GM12873 (cell line): ENCODE data around the gene DOK5.

Experiments used
- CTCF ChIP-seq: IDR thresholded peaks from 2 replicates; pipeline ENCODE4 v1.5.1; 2012; ENCODE audit warnings: low read depth, mild to moderate bottlenecking, moderate library complexity, low read length, control low read depth; ENCODE audit not compliant: insufficient read depth; ENCODE audit errors: missing control alignments

DOK5 gene

GRCh38 chr20:54688476-54688875, 213.1 kb downstream of the DOK5 start:
- no peak for TF ChIP-seq CTCF

DNA sequence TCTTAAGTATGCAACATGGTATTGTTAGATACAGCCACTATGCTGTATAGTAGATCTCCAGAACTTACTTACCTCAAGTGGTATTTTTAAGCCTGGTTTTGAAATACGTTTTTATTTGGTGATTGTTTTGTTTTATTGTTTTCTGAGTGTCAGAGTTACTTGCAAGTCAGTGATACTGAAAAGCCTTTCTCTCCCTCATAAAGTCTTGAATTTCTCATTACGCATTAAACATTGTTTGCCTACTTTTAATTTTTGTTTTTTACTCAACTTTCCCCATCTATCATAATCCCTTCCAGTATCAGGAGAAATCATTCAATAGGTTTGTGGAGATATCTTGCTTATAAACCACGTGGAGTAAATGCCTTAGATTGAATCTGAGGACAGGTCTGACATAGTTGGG, 214.9 kb downstream of the DOK5 start:
- no peak for TF ChIP-seq CTCF

DNA sequence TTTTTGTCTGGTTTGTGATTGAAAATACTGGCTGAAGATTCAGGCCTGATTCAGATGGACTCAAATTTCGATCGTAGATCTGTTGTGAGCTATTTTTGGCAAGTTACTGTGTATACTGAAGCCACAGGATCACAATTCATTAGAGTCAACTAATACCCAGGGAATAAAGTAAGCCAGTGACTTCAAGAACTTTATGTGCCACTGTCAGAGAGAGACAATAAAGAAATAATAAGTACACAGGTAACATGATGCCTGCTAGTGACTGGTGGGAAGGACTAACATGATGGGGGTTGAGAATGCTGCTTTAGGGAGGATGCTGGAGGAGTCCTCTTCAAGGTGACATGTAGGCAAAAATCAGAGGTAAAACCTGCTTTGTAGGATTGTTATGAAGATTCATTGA, 215.9 kb downstream of the DOK5 start:
- TF ChIP-seq CTCF = no peak

DNA sequence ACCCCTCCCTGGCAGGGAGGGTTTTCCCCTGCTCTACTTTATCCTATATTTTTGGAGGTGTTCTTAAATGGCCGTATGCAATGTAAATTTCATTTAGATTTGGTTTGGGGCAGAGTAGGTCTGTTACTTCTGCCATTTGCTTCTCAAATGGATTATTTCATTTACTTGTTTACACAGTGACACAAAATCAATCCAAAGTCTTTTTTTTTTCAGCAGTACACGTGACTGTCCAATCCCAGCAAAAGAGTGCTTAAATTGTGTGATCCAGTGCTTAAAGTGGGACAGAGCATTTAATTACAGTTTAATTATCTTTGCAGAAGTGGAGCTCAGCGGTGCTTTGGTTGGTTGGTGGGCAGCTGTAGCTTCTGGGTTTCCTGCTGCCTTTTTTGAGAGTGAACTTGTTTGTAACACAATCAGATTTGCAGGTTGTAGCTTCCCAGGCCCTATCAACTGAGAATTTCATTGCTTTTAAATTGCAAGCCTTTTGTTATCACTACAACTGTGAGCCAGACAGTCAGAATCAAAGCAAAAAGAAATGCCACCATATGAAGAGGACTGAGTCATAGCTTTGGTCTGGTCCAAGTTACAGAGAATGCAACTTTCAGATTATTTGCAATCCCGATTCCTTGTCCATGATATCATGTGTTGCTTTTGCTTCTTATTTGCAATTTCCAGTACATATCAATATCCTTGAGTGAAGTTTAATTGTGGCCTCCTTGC, 216.9 kb downstream of the DOK5 start:
- no peak for TF ChIP-seq CTCF

GRCh38 chr20:54694516-54694915, 219.1 kb downstream of the DOK5 start:
- TF ChIP-seq CTCF = no peak

- TF ChIP-seq CTCF = no peak
Observed at GRCh38 chr20:54698373-54698772, 223.0 kb downstream of the DOK5 start.
